Neutrophil (primary cell): Measurements from ENCODE around the gene KCNC2.
"Not testable (repeated sequence)": the region's sequence is repeated elsewhere in the genome, so short reads cannot be mapped to it uniquely, and the experiment has no call there.

ENCODE experiments used
- H3K27ac ChIP-seq: fragments of 200-600 bp; sonication (generic); 2 replicates; pipeline ENCODE4 v1.5.1; 2016; ENCODE audit warnings: mild to moderate bottlenecking, moderate library complexity
- H3K27me3 ChIP-seq: fragments of 200-600 bp; sonication (generic); 2 replicates; pipeline ENCODE4 v1.6.0; 2016; ENCODE audit warnings: mild to moderate bottlenecking
- H3K36me3 ChIP-seq: fragments of 200-600 bp; sonication (generic); 2 replicates; pipeline ENCODE4 v1.5.1; 2017
- H3K4me1 ChIP-seq, 2 experiments: fragments of 200-600 bp in 1 of 2; sonication (generic) in 1 of 2; 1 replicate in 1 of 2; 2 replicates in 1 of 2; pipeline versions ENCODE4 v1.5.1 to v1.6.1; 2013 to 2016; ENCODE audit warnings: low read depth in 1 of 2, low read length in 1 of 2, mild to moderate bottlenecking in 1 of 2, moderate library complexity in 1 of 2; ENCODE audit not compliant: control insufficient read depth in 1 of 2, insufficient read depth in 1 of 2
- H3K4me3 ChIP-seq, 2 experiments: fragments of 200-600 bp in 1 of 2; sonication (generic) in 1 of 2; 1 replicate in 1 of 2; 2 replicates in 1 of 2; pipeline ENCODE4 v1.5.1; 2013 to 2016; ENCODE audit warnings: low read depth in 1 of 2, low read length in 1 of 2, mild to moderate bottlenecking in 1 of 2, moderate library complexity in 1 of 2
- H3K9me3 ChIP-seq: fragments of 200-600 bp; sonication (generic); 2 replicates; pipeline ENCODE4 v1.5.1; 2016
- TF ChIP-seq, protein P1 (sequence below): fragments of 200-600 bp; sonication (generic); IDR thresholded peaks from 2 replicates; pipeline ENCODE4 v1.5.1; 2016; ENCODE audit warnings: antibody characterized with exemption

The KCNC2 gene

GRCh38 chr12:75196865-75197264 is 12.8 kb downstream of the KCNC2 start:
- TF ChIP-seq, protein P1, sequence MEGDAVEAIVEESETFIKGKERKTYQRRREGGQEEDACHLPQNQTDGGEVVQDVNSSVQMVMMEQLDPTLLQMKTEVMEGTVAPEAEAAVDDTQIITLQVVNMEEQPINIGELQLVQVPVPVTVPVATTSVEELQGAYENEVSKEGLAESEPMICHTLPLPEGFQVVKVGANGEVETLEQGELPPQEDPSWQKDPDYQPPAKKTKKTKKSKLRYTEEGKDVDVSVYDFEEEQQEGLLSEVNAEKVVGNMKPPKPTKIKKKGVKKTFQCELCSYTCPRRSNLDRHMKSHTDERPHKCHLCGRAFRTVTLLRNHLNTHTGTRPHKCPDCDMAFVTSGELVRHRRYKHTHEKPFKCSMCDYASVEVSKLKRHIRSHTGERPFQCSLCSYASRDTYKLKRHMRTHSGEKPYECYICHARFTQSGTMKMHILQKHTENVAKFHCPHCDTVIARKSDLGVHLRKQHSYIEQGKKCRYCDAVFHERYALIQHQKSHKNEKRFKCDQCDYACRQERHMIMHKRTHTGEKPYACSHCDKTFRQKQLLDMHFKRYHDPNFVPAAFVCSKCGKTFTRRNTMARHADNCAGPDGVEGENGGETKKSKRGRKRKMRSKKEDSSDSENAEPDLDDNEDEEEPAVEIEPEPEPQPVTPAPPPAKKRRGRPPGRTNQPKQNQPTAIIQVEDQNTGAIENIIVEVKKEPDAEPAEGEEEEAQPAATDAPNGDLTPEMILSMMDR = no peak
- no peaks in the 10 kb centered on the region for H3K9me3 ChIP-seq
- H3K4me3 ChIP-seq = no peak overlapping the region
- no peaks in the 10 kb centered on the region for H3K4me1 ChIP-seq
- no peaks in the 10 kb centered on the region for H3K36me3 ChIP-seq
- no peak overlapping the region for H3K27ac ChIP-seq
- H3K27me3 ChIP-seq = no peaks in the 10 kb centered on the region

DNA sequence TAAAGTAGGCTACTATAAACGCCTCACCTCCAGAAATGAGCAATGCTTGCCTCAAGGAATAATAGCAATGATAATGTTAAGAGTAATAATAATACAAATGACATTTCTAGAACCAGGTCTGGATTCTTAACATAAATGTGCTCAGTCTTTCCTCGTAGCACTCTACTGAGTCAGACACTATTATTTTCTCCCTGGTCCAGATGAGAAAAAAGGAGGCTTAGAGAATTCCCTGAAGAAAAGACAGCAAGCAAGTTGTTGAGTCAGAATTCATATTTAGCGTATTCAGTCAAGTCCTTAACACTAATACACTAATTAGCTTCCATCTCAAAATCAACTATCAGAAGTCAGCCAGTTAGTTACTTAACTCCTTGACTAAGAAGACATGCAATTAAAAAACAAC is 13.2 kb downstream of the KCNC2 start:
- Histone ChIP-seq H3K27ac (no peak overlapping the region), H3K9me3 (no peaks in the 10 kb centered on the region), H3K36me3 (no peaks in the 10 kb centered on the region), H3K27me3 (no peaks in the 10 kb centered on the region), H3K4me3 (no peak overlapping the region), H3K4me1 (no peaks in the 10 kb centered on the region)
- TF ChIP-seq, protein P1 = no peak

DNA sequence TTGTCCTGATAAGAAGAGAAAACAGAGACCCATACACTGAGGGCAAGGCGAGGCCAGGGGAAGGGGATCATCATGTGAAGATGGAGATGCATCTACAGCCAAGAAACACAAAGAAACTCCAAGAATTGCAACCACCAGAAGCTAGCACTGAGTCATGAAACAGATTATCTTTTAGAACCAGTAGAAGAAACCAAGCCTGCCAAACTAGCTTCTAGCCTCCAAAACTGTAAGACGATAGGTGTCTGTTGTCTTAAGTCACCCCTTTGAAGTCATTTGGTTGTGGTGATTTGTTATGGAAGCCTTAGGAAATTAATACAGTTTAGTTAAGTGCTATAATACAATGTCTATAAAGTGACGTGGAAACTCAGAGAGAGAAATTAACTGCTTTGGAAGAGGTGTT is 15.4 kb downstream of the KCNC2 start:
- TF ChIP-seq, protein P1 = no peak
- H3K27ac ChIP-seq = no peak overlapping the region
- no peaks in the 10 kb centered on the region for H3K27me3 ChIP-seq
- no peaks in the 10 kb centered on the region for H3K9me3 ChIP-seq
- no peaks in the 10 kb centered on the region for H3K36me3 ChIP-seq
- no peak overlapping the region for H3K4me3 ChIP-seq
- no peaks in the 10 kb centered on the region for H3K4me1 ChIP-seq

GRCh38 chr12:75192196-75192595 is 17.4 kb downstream of the KCNC2 start:
- Histone ChIP-seq H3K4me3 (no peak overlapping the region), H3K36me3 (no peaks in the 10 kb centered on the region), H3K27me3 (no peaks in the 10 kb centered on the region), H3K4me1 (no peaks in the 10 kb centered on the region), H3K9me3 (no peaks in the 10 kb centered on the region), H3K27ac (no peak overlapping the region)
- TF ChIP-seq, protein P1 = no peak

GRCh38 chr12:75190846-75191245 is 18.8 kb downstream of the KCNC2 start:
- H3K27me3 ChIP-seq = no peaks in the 10 kb centered on the region
- H3K9me3 ChIP-seq = no peaks in the 10 kb centered on the region
- H3K27ac ChIP-seq = no peak overlapping the region
- no peaks in the 10 kb centered on the region for H3K36me3 ChIP-seq
- TF ChIP-seq, protein P1 = no peak
- H3K4me3 ChIP-seq = no peak overlapping the region
- no peaks in the 10 kb centered on the region for H3K4me1 ChIP-seq

- not testable (repeated sequence) for H3K27ac ChIP-seq, H3K9me3 ChIP-seq, H3K27me3 ChIP-seq, H3K36me3 ChIP-seq, H3K4me3 ChIP-seq, H3K4me1 ChIP-seq
These were observed 23.8 kb downstream of the KCNC2 start for GRCh38 chr12:75185881-75186280.
